Measurements from ENCODE around the gene ALDH3A2.

- no peak for TF ChIP-seq CTCF (IDR thresholded peaks at IDR 0.05)
- TF ChIP-seq POLR2A (IDR thresholded peaks at IDR 0.05) = no peak
- no peak for TF ChIP-seq POLR2AphosphoS5 (IDR thresholded peaks at IDR 0.05)
These were observed 14.5 kb downstream of the ALDH3A2 start for GRCh38 chr17:19663097-19663496.
